PC-9 (cell line): ENCODE data around the gene DCLK3. TPM values are rescaled to one million over a fixed set of nuclear protein-coding genes. Genes with fewer than 3 reads are reported as not detected.

Experiments used
- BruUV-seq: library from RNA; stranded (reverse); fragments of 400-500 nt; replicated peaks from 2 replicates; lab custom pipeline; 2021; lab: Mats Ljungman, UMichigan
- CTCF ChIA-PET: fragments of 300-600 bp; sonication (Branson Sonifier 250); formaldehyde crosslinking; loops from one replicate; lab custom pipeline; 2022; ENCODE audit warnings: antibody characterized with exemption; lab: Charles Lee
- POLR2A ChIA-PET: fragments of 300-600 bp; sonication (Branson Sonifier 250); formaldehyde crosslinking; loops from one replicate; lab custom pipeline; 2022; ENCODE audit warnings: antibody characterized with exemption; ENCODE audit not compliant: unreplicated experiment; lab: Charles Lee
- DNase-seq, 2 experiments: peaks; one replicate each; pipeline versions ENCODE4 v3.0.0 to v3.0.0-alpha.2; 2015 to 2022; ENCODE audit warnings: mixed read lengths in 1 of 2
- H2AFZ ChIP-seq: fragments of 200-600 bp; sonication (generic); 2 replicates; pipeline ENCODE4 v1.8.1; 2017; ENCODE audit warnings: antibody characterized with exemption
- H3F3A ChIP-seq: fragments of 200-600 bp; sonication (generic); 2 replicates; pipeline ENCODE4 v1.8.1; 2017; ENCODE audit warnings: antibody characterized with exemption, mild to moderate bottlenecking, low read depth; ENCODE audit not compliant: insufficient read depth
- H3K27ac ChIP-seq: fragments of 200-600 bp; sonication (generic); 2 replicates; pipeline ENCODE4 v1.6.1; 2016; ENCODE audit warnings: mixed run types
- H3K27me3 ChIP-seq: fragments of 200-600 bp; sonication (generic); 2 replicates; pipeline ENCODE4 v1.6.1; 2016; ENCODE audit warnings: low read depth, mixed run types; ENCODE audit not compliant: insufficient read depth
- H3K36me3 ChIP-seq: fragments of 200-600 bp; sonication (generic); 2 replicates; pipeline ENCODE4 v1.6.1; 2016; ENCODE audit warnings: low read depth, mixed run types
- H3K4me1 ChIP-seq: fragments of 200-600 bp; sonication (generic); replicated peaks from 2 replicates; pipeline ENCODE4 v1.6.1; 2016; ENCODE audit warnings: mixed run types; ENCODE audit not compliant: insufficient read depth
- H3K4me2 ChIP-seq: fragments of 200-600 bp; sonication (generic); 2 replicates; pipeline ENCODE4 v1.6.1; 2017; ENCODE audit warnings: mixed run types
- H3K4me3 ChIP-seq: fragments of 200-600 bp; sonication (generic); 2 replicates; pipeline ENCODE4 v1.6.1; 2016; ENCODE audit warnings: mixed run types
- H3K79me2 ChIP-seq: fragments of 200-600 bp; sonication (generic); 2 replicates; pipeline ENCODE4 v1.6.1; 2017; ENCODE audit warnings: low read depth, mixed run types
- H3K9me2 ChIP-seq: fragments of 200-600 bp; sonication (generic); 2 replicates; pipeline ENCODE4 v1.8.1; 2017; ENCODE audit warnings: mild to moderate bottlenecking; ENCODE audit not compliant: insufficient read depth
- H3K9me3 ChIP-seq: fragments of 200-600 bp; sonication (generic); 2 replicates; pipeline ENCODE4 v1.8.1; 2016; ENCODE audit warnings: low read depth; ENCODE audit not compliant: insufficient read depth
- H4K20me1 ChIP-seq: fragments of 200-600 bp; sonication (generic); 2 replicates; pipeline ENCODE4 v1.8.1; 2017; ENCODE audit not compliant: insufficient read depth
- EZH2 ChIP-seq: fragments of 200-600 bp; sonication (generic); IDR thresholded peaks from 2 replicates; pipeline ENCODE4 v1.8.0; 2017; ENCODE audit warnings: antibody characterized with exemption, low read depth
- intact Hi-C: fragments of 100-400 bp; cut with micrococcal nuclease; formaldehyde crosslinking; loops from one replicate; pipeline ENCODE4 v1.10.0; 2022; ENCODE audit not compliant: unreplicated experiment
- total RNA-seq: library from RNA; stranded (reverse); gene quantifications from 2 replicates; pipeline ENCODE4 v1.2.3, GENCODE V29; 2021
- TF ChIP-seq, protein P1 (sequence below): fragments of 200-600 bp; sonication (generic); conservative IDR thresholded peaks from 2 replicates; pipeline ENCODE4 v1.6.1; 2017; ENCODE audit warnings: mixed run types, antibody characterized with exemption, mild to moderate bottlenecking, moderate library complexity

The DCLK3 gene
- total RNA-seq, 1 experiment from 2014 or later: not detected

DNA sequence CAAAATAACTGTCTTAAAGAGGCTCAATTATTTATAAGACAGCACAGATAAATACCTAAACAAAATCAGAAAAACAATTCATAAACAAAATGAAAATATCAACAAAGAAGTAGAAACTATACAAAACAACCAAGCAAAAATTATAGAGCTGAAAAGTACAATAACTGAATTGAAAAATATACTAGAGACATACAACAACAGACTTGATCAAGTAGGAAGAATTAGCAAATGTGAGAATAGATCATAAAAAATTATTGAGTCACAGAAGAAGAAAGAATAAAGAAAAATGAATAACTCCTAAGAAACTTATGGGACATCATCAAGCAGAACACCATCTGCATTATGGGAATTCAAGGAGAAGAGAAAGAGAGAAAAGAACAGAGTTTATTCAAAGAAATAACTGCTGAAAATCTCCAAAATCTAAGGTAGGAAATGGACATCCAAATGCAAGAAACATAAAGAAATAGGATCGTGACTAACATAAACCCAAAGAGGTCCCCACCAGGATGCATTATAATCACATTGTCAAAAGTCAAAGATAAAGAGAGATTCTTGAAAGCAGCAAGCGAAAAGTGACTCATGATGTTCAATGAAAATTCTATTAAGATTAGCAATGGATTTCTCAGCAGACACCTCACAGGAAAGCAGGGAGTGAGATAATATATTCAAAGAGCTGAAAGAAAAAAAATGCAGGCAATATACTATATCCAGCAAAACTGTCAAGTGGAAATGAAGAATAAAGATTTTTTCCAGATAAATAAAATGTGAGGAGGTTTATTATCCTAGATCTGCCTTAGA lies 85.9 kb downstream of the DCLK3 start:
- no peak overlapping the region for H2AFZ ChIP-seq
- no TSS peak for BruUV-seq

DNA sequence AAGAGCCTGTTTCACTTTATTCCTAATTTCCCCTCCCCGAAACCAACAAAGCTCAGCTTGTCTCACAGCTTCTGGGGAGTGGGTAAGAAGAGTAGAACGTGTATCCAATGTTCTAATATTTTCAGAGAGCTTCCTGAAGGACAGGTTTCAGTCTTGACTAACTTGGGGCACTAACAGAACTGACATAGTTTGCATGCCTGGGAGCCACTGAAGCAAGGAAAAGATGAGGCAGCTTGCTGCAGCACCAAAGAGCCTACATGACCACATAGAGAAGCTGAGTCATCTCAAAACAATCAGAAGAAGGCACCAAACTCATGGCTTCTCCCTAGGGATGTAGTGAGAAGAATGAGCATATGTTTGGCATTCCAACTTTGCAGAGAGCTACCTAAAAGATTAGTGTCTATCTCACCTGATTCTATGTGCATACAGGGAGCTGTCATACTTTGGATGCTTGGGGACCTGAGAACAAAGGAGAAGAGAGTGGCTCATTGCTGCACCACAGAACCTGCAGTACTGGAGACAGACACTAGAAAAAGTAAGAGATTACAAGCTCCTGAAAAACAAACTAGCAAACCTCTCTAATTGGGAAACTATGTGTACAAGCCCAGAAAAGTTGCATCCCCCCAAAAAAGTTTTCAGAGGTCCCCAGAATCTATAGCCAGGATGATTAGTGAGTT lies 86.9 kb downstream of the DCLK3 start:
- CTCF ChIA-PET: interaction anchor here (0.6 kb wide), 1 partner anchor 23 kb away, joined by 6 read pairs; no protein-coding TSS in a partner anchor
- Histone ChIP-seq H3F3A (peaks cover 24% of the 10 kb centered on the region), H3K4me3 (no peak overlapping the region), H3K36me3 (no peaks in the 10 kb centered on the region; the same call in 1 of the 2 replicates), H3K79me2 (no peaks in the 10 kb centered on the region), H3K27ac (peak overlapping the region; percentile 98), H2AFZ (no peak overlapping the region), H3K9me2 (no peaks in the 10 kb centered on the region), H3K4me2 (peak overlapping the region; percentile 59), H3K27me3 (no peaks in the 10 kb centered on the region), H3K4me1 (peaks cover 33% of the 10 kb centered on the region), H4K20me1 (no peaks in the 10 kb centered on the region), H3K9me3 (peaks cover 36% of the 10 kb centered on the region)
- peak; percentile 78 to 99 for DNase-seq
- intact Hi-C loops: loop anchor here (1.0 to 2.0 kb wide), 4 partner anchors 21 to 305 kb away; no protein-coding TSS in a partner anchor
- TF ChIP-seq, protein P1, sequence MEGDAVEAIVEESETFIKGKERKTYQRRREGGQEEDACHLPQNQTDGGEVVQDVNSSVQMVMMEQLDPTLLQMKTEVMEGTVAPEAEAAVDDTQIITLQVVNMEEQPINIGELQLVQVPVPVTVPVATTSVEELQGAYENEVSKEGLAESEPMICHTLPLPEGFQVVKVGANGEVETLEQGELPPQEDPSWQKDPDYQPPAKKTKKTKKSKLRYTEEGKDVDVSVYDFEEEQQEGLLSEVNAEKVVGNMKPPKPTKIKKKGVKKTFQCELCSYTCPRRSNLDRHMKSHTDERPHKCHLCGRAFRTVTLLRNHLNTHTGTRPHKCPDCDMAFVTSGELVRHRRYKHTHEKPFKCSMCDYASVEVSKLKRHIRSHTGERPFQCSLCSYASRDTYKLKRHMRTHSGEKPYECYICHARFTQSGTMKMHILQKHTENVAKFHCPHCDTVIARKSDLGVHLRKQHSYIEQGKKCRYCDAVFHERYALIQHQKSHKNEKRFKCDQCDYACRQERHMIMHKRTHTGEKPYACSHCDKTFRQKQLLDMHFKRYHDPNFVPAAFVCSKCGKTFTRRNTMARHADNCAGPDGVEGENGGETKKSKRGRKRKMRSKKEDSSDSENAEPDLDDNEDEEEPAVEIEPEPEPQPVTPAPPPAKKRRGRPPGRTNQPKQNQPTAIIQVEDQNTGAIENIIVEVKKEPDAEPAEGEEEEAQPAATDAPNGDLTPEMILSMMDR: 0 out of 2 replicates have a peak, but pooled peaks have one; percentile 37
- no peak for TF ChIP-seq EZH2
- POLR2A ChIA-PET: no interaction called here
- BruUV-seq: no TSS peak

More for the DNA sequence above, 85.9 kb downstream of the DCLK3 start:
- Histone ChIP-seq H3K27ac (peak overlapping the region; percentile 98), H3K79me2 (no peaks in the 10 kb centered on the region), H3K9me3 (peaks cover 37% of the 10 kb centered on the region), H3K4me3 (no peak overlapping the region), H3K36me3 (no peaks in the 10 kb centered on the region; the same call in 1 of the 2 replicates), H3K4me2 (peak overlapping the region; percentile 59), H3F3A (peaks cover 24% of the 10 kb centered on the region), H3K27me3 (no peaks in the 10 kb centered on the region), H3K9me2 (no peaks in the 10 kb centered on the region), H4K20me1 (no peaks in the 10 kb centered on the region), H3K4me1 (peaks cover 33% of the 10 kb centered on the region)
- no peak for DNase-seq
- ChIA-PET CTCF (no interaction called here), POLR2A (interaction anchor here (0.7 kb wide), 1 partner anchor 292 kb away, joined by 4 read pairs; no protein-coding TSS in a partner anchor)
- intact Hi-C loops: no loop called here
- TF ChIP-seq EZH2: no peak
- TF ChIP-seq, protein P1: no peak

DNA sequence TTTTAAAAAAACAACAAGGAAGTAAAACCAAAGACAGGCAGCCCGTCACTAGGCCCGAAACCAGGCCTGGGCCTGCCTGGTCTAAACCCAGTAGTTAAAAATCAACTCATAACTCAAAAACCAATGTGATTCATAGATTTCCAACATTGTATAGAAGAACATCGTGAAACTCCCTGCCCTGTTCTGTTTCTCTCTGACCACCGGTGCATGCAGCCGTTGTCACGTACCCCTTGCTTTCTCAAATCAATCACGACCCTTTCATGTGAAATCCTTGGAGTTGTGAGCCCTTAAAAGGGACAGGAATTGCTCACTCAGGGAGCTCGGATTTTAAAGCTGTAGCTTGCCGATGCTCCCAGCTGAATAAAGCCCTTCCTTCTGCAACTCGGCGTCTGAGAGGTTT lies 89.5 kb downstream of the DCLK3 start:
- ChIA-PET CTCF (no interaction called here), POLR2A (no interaction called here)
- Histone ChIP-seq H3K4me2 (no peak overlapping the region), H3K4me1 (peaks cover 27% of the 10 kb centered on the region), H3K79me2 (no peaks in the 10 kb centered on the region), H3K9me2 (no peaks in the 10 kb centered on the region), H3K36me3 (no peaks in the 10 kb centered on the region; the same call in 1 of the 2 replicates), H3K27me3 (no peaks in the 10 kb centered on the region), H3F3A (peaks cover 23% of the 10 kb centered on the region), H3K9me3 (peaks cover 16% of the 10 kb centered on the region), H4K20me1 (no peaks in the 10 kb centered on the region), H2AFZ (no peak overlapping the region), H3K4me3 (no peak overlapping the region), H3K27ac (no peak overlapping the region)
- no TSS peak for BruUV-seq
- intact Hi-C loops: no loop called here
- no peak for DNase-seq
- TF ChIP-seq, protein P1: no peak
- no peak for TF ChIP-seq EZH2
